ENCODE results near the gene LTBP4. TPM values are rescaled to one million over a fixed set of nuclear protein-coding genes. Genes with fewer than 3 reads are reported as not detected.

LTBP4 gene
- total and polyA plus RNA-seq, 2 experiments from 2014 or later: 50.2 to 163 TPM

GRCh38 chr19:40659116-40659515 is 57.9 kb downstream of the LTBP4 start:
- Histone ChIP-seq H3K79me2 (no peaks in the 10 kb centered on the region), H3K4me3 (no peak overlapping the region)

GRCh38 chr19:40659566-40659965 is 58.4 kb downstream of the LTBP4 start:
- Histone ChIP-seq H3K9me2 (replicated peaks; ENCODE audit: insufficient read depth) (no peaks in the 10 kb centered on the region), H3K27me3 (no peaks in the 10 kb centered on the region), H4K20me1 (ENCODE audit: insufficient read depth, poor library complexity, severe bottlenecking) (no peaks in the 10 kb centered on the region), H3K4me1 (ENCODE audit: insufficient read depth) (peaks cover 3% of the 10 kb centered on the region), H2AFZ (no peak overlapping the region), H3K4me3 (no peak overlapping the region), H3K9me3 (ENCODE audit: low read depth) (no peaks in the 10 kb centered on the region), H3K79me2 (no peaks in the 10 kb centered on the region), H3K4me2 (no peak overlapping the region), H3K27ac (no peak overlapping the region), H3K36me3 (replicated peaks; ENCODE audit: insufficient read depth, low read depth) (no peaks in the 10 kb centered on the region)
- no peak for DNase-seq (ENCODE audit: low spot score)
- 87% methylated on average over 11 of the region's 11 CpGs for WGBS (ENCODE audit: low lambda C conversion rate, missing lambda C conversion rate)
- TF ChIP-seq CTCF (IDR thresholded peaks at IDR 0.05; ENCODE audit: poor library complexity): no peak
- no peak for TF ChIP-seq EZH2 (IDR thresholded peaks at IDR 0.05; ENCODE audit: borderline replicate concordance)
- TF ChIP-seq EZH2phosphoT487 (IDR thresholded peaks at IDR 0.05; ENCODE audit: low read depth, severe bottlenecking, unreplicated experiment): no peak

More at GRCh38 chr19:40659116-40659515, 57.9 kb downstream of the LTBP4 start:
- no peak overlapping the region for H2AFZ ChIP-seq
- H3K36me3 ChIP-seq (replicated peaks; ENCODE audit: insufficient read depth, low read depth): no peaks in the 10 kb centered on the region
- DNase-seq (ENCODE audit: low spot score): no peak
- H3K9me3 ChIP-seq (ENCODE audit: low read depth): no peaks in the 10 kb centered on the region
- TF ChIP-seq EZH2 (IDR thresholded peaks at IDR 0.05; ENCODE audit: borderline replicate concordance) (no peak), EZH2phosphoT487 (IDR thresholded peaks at IDR 0.05; ENCODE audit: low read depth, severe bottlenecking, unreplicated experiment) (no peak), CTCF (IDR thresholded peaks at IDR 0.05; ENCODE audit: poor library complexity) (no peak)
- H3K4me2 ChIP-seq: no peak overlapping the region
- no peak overlapping the region for H3K27ac ChIP-seq
- no peaks in the 10 kb centered on the region for H3K27me3 ChIP-seq
- 88% methylated on average over 5 of the region's 5 CpGs for WGBS (ENCODE audit: low lambda C conversion rate, missing lambda C conversion rate)
- H3K9me2 ChIP-seq (replicated peaks; ENCODE audit: insufficient read depth): no peaks in the 10 kb centered on the region
- no peaks in the 10 kb centered on the region for H4K20me1 ChIP-seq (ENCODE audit: insufficient read depth, poor library complexity, severe bottlenecking)
- H3K4me1 ChIP-seq (ENCODE audit: insufficient read depth): peaks cover 3% of the 10 kb centered on the region

- no peaks in the 10 kb centered on the region for H4K20me1 ChIP-seq (ENCODE audit: insufficient read depth, poor library complexity, severe bottlenecking)
- 92% methylated on average over 1 of the region's 1 CpG for WGBS (ENCODE audit: low lambda C conversion rate, missing lambda C conversion rate)
Measured at GRCh38 chr19:40661616-40662015, 60.4 kb downstream of the LTBP4 start.

More at GRCh38 chr19:40661616-40662015, 60.4 kb downstream of the LTBP4 start:
- Histone ChIP-seq H3K79me2 (no peaks in the 10 kb centered on the region), H3K4me1 (ENCODE audit: insufficient read depth) (peaks cover 3% of the 10 kb centered on the region), H3K4me2 (no peak overlapping the region), H2AFZ (no peak overlapping the region), H3K9me3 (ENCODE audit: low read depth) (no peaks in the 10 kb centered on the region), H3K27me3 (no peaks in the 10 kb centered on the region), H3K36me3 (replicated peaks; ENCODE audit: insufficient read depth, low read depth) (no peaks in the 10 kb centered on the region), H3K4me3 (no peak overlapping the region), H3K9me2 (replicated peaks; ENCODE audit: insufficient read depth) (no peaks in the 10 kb centered on the region), H3K27ac (no peak overlapping the region)
- TF ChIP-seq EZH2phosphoT487 (IDR thresholded peaks at IDR 0.05; ENCODE audit: low read depth, severe bottlenecking, unreplicated experiment): no peak
- no peak for TF ChIP-seq CTCF (IDR thresholded peaks at IDR 0.05; ENCODE audit: poor library complexity)
- TF ChIP-seq EZH2 (IDR thresholded peaks at IDR 0.05; ENCODE audit: borderline replicate concordance): no peak
- DNase-seq (ENCODE audit: low spot score): no peak

Data from hepatocyte (in vitro differentiated cells).